HAP-1 (cell line): ENCODE results near the gene KCNQ2.

Source experiments
- DNase-seq, 2 experiments: peaks; one replicate each; pipeline ENCODE4 v3.0.0-alpha.2; 2016 to 2020; ENCODE audit warnings: low spot score in 2 of 2
- H3K27me3 ChIP-seq: fragments of 250-450 bp; sonication (Bioruptor Pico); 2 replicates; pipeline ENCODE4 v1.5.1; 2020; ENCODE audit warnings: low read depth, mild to moderate bottlenecking, moderate library complexity
- H3K36me3 ChIP-seq: fragments of 250-450 bp; sonication (Bioruptor Pico); replicated peaks from 2 replicates; pipeline ENCODE4 v1.5.1; 2020; ENCODE audit warnings: mild to moderate bottlenecking
- H3K4me1 ChIP-seq: fragments of 250-450 bp; sonication (Bioruptor Pico); 2 replicates; pipeline ENCODE4 v1.5.1; 2020; ENCODE audit warnings: mild to moderate bottlenecking
- H3K4me3 ChIP-seq: fragments of 250-450 bp; sonication (Bioruptor Pico); 2 replicates; pipeline ENCODE4 v1.5.1; 2020; ENCODE audit warnings: mild to moderate bottlenecking, moderate library complexity
- H3K9me3 ChIP-seq: fragments of 250-450 bp; sonication (Bioruptor Pico); 2 replicates; pipeline ENCODE4 v1.5.1; 2020; ENCODE audit warnings: mild to moderate bottlenecking, moderate library complexity
- in situ Hi-C: fragments of 300-500 bp; cut with MboI; formaldehyde crosslinking; loops from 3 replicates; pipeline ENCODE4 v1.14.3; 2020; ENCODE audit warnings: low sequenced_read_pairs, inconsistent platforms, mixed read lengths

The KCNQ2 gene

DNA sequence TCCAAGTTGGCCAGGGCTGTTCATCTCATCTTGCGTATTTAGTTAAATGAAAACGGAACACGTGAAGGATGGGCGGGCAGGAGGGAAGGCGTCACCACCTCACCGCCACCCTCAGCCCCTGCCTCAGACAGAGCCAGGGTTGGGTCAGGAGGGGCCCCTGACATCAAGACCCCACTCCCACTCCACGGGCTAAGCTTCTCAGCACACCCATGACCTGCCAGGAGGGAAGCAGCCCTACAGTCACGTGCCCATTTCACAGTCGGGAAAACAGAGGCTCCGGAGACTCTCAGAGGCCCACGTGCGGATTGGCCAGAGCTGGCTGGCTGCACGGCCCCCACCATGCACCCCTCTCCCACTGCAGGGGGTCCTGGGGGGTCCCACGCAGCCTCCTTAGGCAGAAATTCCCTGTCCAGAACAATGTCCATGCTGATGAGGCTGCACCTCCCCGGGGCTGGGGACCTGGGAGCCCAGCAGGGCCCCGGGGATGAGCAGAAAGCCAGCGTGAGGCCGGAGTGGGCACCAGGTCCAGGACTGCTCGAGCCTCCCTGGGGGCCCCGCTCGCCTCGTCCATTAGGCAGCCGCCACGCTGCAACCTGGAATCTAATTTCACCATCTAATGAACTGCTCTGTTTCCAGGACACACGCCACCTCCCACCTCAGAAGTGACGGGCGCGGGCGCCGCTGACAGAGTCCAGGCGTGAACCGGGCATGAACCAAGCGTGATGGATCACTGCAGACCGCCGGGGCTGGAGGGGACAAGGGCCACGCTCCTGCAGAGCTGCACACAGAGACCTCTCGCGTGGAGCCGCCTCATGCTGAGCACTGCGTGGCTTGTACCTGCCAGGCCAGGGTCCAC lies 15.8 kb downstream of the KCNQ2 start:
- in situ Hi-C loops, result no loop called here
- no peaks in the 10 kb centered on the region for H3K9me3 ChIP-seq
- H3K4me1 ChIP-seq, result peaks cover 3% of the 10 kb centered on the region; the same call in 1 of the 2 replicates
- no peak for DNase-seq
- H3K27me3 ChIP-seq, result no peaks in the 10 kb centered on the region
- H3K36me3 ChIP-seq, result no peaks in the 10 kb centered on the region
- H3K4me3 ChIP-seq, result no peak overlapping the region

DNA sequence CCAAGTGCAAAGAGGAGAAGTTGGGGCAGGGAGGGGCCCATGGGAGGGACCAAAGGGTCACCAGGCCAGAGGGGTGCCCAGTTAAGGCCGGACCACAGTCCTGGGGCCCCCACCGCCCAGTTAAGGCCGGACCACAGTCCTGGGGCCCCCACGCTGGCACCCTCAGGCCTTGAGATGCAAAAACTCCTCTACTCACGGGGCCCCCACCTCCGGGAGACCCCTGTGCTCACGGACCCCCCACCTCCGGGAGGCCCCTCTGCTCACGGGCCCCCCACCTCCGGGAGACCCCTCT lies 16.9 kb downstream of the KCNQ2 start:
- H3K4me1 ChIP-seq, result peaks cover 3% of the 10 kb centered on the region; the same call in 1 of the 2 replicates
- no peak overlapping the region for H3K4me3 ChIP-seq
- in situ Hi-C loops, result no loop called here
- H3K36me3 ChIP-seq, result no peaks in the 10 kb centered on the region
- H3K27me3 ChIP-seq, result no peaks in the 10 kb centered on the region
- no peak for DNase-seq
- no peaks in the 10 kb centered on the region for H3K9me3 ChIP-seq

DNA sequence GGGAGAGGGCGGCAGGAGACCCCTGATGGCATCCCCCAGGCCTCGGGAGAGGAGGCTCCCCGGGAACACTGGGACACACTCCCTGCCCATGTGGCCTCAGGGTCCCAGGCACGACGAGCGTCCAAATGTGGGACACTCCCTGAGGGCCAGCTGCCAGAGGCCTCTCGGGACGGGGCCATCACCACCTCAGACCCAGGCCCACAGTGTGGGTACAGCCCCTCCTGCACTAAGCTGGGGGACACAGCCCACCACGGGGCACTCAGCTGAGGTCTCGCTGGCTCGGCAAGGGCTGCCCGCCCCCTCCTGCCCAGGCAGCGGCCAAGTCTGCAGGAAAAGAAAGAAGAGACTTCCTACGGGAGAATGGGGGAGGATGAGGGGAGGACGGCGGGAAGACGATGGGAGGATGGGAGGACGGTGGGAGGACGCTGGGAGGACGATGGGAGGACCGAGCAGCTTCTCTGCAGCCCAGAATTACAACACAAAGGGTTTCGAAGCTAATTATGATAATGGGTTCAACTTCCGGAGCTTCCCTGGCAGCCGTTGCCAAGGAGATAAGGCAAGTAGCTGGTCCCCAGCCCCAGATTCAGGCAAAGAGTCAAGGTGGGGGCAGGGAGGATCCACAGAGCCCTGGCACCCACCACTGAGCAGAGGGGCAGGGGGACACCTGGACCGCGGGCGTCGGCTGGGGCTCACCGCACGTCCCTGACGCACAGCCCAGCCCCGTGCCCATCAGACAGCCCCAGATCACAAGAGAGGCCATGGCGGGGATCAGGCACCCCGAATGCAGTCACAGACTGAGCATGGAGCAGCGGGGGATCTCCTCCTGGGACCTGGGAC lies 17.5 kb downstream of the KCNQ2 start:
- H3K4me1 ChIP-seq, result peaks cover 3% of the 10 kb centered on the region; the same call in 1 of the 2 replicates
- in situ Hi-C loops, result no loop called here
- no peaks in the 10 kb centered on the region for H3K36me3 ChIP-seq
- no peak overlapping the region for H3K4me3 ChIP-seq
- H3K9me3 ChIP-seq, result no peaks in the 10 kb centered on the region
- DNase-seq, result no peak
- no peaks in the 10 kb centered on the region for H3K27me3 ChIP-seq

DNA sequence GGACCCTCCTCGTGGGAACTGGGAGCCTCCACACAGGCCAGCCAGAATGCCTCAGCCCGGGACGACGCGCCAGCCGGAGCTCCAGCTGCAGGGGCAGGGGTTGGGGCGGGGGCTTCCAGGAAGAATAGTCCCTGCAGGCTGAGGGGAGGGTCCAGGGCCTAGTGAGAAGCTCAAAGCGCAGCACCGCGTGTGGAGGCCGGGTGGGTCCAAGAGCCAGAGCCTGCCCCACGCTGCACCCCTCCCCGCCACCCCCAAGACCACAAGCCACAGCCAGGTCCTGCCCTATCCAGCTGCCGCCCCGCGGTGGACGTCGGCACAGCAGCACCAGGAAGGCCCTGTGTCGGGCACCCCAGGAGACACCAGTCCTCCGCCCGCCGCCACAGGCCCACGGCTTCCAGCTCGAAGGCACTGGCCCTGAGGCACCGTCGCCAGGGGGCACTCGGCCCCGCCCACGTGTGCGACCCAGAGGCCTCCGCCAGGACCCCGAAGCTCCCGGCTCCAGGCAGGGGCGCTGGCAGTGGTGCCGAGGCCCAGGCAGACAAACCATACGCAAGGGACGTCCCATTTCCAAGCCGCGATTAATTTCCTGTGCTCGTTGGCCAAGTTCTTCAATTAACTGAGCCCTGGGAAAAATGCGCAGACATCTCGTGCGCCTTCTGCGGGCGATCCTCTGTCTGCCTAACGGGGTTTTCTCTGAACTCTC lies 19.5 kb downstream of the KCNQ2 start:
- DNase-seq, result no peak
- no peaks in the 10 kb centered on the region for H3K36me3 ChIP-seq
- no peak overlapping the region for H3K4me3 ChIP-seq
- peaks cover 3% of the 10 kb centered on the region; the same call in 1 of the 2 replicates for H3K4me1 ChIP-seq
- no peaks in the 10 kb centered on the region for H3K27me3 ChIP-seq
- H3K9me3 ChIP-seq, result no peaks in the 10 kb centered on the region
- in situ Hi-C loops, result no loop called here

DNA sequence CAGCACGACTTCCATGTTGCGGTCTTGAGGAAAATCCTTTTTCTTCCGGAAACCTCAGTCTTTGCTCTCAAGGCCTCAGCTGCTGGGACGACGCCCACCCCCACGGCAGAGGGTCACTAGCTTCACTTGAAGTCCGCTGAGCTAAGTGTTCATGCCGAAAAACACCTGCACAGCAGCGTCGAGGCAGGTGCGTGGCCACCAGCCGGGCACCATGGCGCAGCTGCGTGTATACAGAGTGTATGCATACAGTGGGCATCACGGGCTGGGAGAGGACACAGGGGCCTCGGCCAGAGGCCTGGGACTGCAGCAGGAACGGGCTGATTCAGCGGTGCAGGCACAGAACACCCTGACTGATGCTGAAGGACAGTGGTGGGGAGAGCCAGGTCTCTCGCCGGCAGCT lies 20.1 kb downstream of the KCNQ2 start:
- Histone ChIP-seq H3K27me3 (no peaks in the 10 kb centered on the region), H3K4me1 (peaks cover 3% of the 10 kb centered on the region; the same call in 1 of the 2 replicates), H3K36me3 (no peaks in the 10 kb centered on the region), H3K9me3 (no peaks in the 10 kb centered on the region), H3K4me3 (no peak overlapping the region)
- in situ Hi-C loops, result no loop called here
- DNase-seq, result no peak

DNA sequence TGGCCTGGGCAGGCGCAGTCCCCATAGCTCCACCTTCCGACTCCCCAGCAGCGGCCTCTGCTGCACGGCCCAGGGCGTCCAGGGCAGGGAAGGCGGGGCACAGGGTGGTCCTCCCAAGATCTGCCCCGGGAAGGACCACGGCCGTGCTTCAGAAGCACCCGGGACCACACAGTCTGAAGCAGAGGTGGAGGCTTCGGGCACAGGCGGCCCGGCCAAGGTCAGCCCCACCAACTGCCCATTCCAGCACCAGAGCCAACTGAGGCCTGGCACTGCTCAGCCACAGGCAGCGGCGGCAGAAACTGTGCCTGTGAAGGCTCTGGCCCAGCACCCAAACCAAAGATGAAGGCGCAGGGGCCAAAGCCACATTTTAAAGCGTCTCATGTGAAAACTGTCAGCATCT lies 20.6 kb downstream of the KCNQ2 start:
- H3K27me3 ChIP-seq, result no peaks in the 10 kb centered on the region
- H3K36me3 ChIP-seq, result no peaks in the 10 kb centered on the region
- DNase-seq, result no peak
- H3K4me1 ChIP-seq, result peaks cover 3% of the 10 kb centered on the region; the same call in 1 of the 2 replicates
- no peak overlapping the region for H3K4me3 ChIP-seq
- no peaks in the 10 kb centered on the region for H3K9me3 ChIP-seq
- in situ Hi-C loops, result no loop called here

DNA sequence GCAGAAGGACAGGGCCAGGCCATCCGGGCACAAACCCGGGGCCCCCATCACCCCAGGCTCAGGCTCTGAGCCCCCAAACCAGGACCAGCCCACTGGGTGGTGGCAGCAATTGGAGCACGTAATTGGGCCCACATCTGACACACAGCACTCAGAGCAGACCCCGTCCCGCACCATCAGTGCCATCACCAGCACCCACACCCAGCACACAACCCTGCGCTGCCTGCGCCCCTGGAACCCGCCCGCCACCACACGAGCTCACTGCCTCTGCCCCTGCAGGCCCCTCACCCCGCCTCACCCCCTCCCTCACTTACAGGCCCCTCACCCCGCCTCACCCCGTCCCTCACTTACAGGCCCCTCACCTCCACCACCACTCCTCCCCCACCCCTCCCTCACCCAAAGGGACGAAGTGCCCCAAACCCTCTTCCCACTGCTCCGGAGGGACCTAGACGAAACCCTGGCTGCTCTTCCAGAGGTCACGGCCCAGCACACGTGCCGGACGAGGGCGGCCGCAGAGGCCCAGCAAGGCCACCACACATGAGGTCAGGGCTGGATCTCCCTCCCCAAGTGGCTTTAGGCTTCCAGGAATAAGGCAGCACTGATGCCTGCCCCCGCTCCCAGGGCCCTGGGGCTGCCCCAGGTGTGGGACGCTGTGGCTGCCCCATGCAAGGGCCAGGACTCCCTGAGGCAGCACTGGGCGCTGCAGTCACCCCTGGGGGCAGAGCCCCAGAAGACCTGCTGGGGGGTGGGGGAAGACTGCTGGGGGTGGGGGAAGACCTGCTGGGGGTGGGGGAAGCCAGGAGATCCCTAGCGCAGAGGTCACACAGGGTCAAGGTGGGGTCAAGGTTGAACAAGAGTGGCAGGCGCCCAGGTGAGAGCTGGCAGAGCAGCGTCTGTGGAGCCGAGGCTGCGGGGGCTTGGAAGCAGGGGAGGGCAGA lies 22.4 kb downstream of the KCNQ2 start:
- no peaks in the 10 kb centered on the region for H3K27me3 ChIP-seq
- H3K9me3 ChIP-seq, result no peaks in the 10 kb centered on the region
- in situ Hi-C loops, result no loop called here
- no peak for DNase-seq
- H3K4me3 ChIP-seq, result no peak overlapping the region
- no peaks in the 10 kb centered on the region for H3K36me3 ChIP-seq
- H3K4me1 ChIP-seq, result no peaks in the 10 kb centered on the region

DNA sequence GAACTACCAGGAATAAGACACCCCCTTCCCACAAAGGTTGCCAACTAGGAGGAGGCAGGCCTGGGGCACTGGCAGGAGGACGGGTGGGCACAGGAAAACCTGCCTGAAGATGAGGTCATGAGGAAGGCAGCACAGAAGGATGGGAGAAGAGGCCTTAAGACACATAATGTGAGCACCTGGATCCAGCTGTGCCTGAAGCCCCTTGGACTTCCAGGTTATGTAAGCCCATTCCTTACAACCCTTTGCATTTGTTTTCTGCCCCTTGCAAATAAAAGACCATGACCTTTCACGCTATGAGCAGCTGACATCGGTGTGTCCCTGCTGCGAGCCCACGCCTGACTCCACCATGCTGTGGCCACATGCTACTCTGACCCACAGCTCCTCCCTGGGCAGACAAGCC lies 23.4 kb downstream of the KCNQ2 start:
- H3K27me3 ChIP-seq, result no peaks in the 10 kb centered on the region
- DNase-seq, result no peak
- H3K4me1 ChIP-seq, result no peaks in the 10 kb centered on the region
- no peak overlapping the region for H3K4me3 ChIP-seq
- H3K36me3 ChIP-seq, result no peaks in the 10 kb centered on the region
- H3K9me3 ChIP-seq, result no peaks in the 10 kb centered on the region
- in situ Hi-C loops, result no loop called here

DNA sequence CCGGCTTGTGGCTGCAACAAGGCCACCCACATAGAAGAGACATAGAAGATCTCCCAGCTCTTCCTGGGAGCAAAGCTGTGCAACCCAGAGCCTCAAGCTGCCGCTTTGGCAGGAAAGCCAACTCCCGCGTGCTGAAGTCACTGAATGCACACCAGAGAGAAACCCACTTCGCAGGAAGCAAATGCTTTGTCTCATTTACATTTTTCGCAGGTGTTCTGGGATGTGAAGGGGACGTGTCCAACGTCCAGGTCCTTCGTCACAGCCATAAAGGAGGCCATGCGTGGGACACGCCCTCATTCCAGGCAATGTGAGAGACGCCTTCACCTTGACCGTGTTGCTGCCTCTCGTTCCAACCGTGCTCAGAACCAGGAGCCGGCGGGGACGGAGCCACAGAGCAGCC lies 24.4 kb downstream of the KCNQ2 start:
- no peaks in the 10 kb centered on the region for H3K27me3 ChIP-seq
- H3K4me1 ChIP-seq, result no peaks in the 10 kb centered on the region
- DNase-seq, result no peak
- H3K9me3 ChIP-seq, result no peaks in the 10 kb centered on the region
- in situ Hi-C loops, result no loop called here
- no peaks in the 10 kb centered on the region for H3K36me3 ChIP-seq
- no peak overlapping the region for H3K4me3 ChIP-seq

DNA sequence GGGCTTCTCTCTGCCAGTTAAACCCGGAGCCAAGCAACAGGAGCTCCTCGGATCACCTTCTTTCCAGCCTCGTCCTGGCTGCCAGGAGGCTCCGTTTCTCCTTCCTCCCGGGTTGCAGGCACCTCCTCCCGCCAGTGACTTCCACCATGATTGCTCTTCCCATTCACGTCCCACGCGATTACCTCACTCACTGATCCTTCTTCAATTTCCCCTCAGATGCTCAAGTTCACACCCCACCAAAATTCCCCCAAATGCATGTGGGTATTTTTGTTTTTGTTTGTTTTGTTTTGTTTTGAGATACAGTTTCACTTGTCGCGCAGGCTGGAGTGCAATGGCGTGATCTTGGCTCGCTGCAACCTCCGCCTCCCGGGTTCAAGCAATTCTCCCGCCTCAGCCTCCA lies 25.1 kb downstream of the KCNQ2 start:
- in situ Hi-C loops, result no loop called here
- no peaks in the 10 kb centered on the region for H3K9me3 ChIP-seq
- H3K36me3 ChIP-seq, result no peaks in the 10 kb centered on the region
- no peak overlapping the region for H3K4me3 ChIP-seq
- H3K27me3 ChIP-seq, result no peaks in the 10 kb centered on the region
- no peaks in the 10 kb centered on the region for H3K4me1 ChIP-seq
- no peak for DNase-seq

DNA sequence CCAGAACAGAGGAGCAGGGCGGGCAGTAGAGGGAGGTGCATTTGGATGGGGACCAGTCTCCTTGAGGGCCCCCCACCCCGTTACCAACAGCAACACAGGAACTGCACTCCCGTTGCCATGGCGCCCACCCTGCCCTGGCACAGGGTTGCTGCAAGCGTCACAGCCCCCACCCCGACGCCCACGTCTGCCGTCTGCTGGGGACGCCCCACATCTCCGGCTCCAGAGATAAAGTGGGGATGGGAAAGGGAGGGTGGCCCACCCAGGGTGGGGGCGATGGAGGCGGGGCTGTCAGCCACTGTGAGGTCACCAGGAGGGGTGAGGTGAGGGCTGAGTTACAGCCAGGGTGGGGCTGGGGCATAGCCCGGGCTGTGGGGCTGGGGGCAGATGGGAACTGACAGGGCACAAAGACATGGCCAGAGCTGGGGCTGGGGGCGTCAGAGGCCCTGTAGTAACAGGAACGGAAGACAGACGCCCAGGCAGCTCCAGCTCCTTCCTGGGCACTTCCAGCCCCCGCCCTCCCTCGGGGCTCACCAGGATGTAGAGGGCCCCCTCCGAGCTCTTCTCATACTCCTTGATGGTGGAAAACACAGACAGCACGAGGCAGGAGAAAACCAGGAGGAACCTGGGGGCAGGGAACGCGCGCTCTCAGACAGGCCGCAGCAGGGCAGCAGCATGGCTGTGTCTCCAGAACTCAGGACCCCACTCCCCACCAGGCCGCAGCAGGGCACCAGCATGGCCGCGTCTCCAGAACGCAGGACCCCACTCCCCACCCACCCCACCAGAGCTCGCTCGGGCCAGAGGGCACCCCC lies 26.0 kb downstream of the KCNQ2 start:
- H3K4me1 ChIP-seq, result no peaks in the 10 kb centered on the region
- DNase-seq, result no peak
- no peaks in the 10 kb centered on the region for H3K27me3 ChIP-seq
- H3K4me3 ChIP-seq, result no peak overlapping the region
- no peaks in the 10 kb centered on the region for H3K36me3 ChIP-seq
- no peaks in the 10 kb centered on the region for H3K9me3 ChIP-seq
- in situ Hi-C loops, result no loop called here

DNA sequence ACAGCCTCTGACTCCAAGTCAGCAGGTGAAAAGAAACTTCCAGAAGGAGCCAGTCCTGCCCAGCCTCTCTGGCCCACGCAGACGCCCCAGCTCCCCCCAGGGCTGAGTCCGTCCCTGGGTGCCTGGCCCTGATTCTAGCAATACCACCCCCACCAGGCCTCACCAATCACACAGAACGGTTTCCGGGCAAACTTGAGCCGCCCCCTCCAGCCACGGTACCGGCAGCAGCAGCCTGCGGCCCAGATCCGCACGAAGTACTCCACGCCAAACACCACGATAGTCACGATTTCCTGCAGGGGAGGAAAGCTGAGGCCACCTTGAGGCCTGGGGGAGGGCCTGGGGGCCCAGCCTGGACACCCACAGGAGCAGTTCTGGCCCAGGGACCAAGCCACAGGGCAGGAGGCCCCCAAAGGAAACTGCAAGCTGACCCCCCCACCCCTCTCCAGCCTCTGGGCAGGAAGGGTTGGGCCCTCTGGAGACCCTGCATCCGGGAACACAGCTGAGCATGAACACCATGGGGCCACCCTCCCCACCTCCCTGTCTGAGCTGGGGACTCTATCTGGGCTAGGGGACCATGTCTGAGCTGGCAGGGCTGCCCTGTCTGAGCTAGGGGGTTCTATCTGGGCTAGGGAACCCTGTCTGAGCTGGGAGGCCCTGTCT lies 27.2 kb downstream of the KCNQ2 start:
- DNase-seq, result no peak
- H3K27me3 ChIP-seq, result no peaks in the 10 kb centered on the region
- H3K36me3 ChIP-seq, result no peaks in the 10 kb centered on the region
- H3K9me3 ChIP-seq, result no peaks in the 10 kb centered on the region
- no peak overlapping the region for H3K4me3 ChIP-seq
- no peaks in the 10 kb centered on the region for H3K4me1 ChIP-seq
- in situ Hi-C loops, result no loop called here
